GM23248 (cell line): ENCODE results near the gene KCTD1.

Source experiments
- EZH2 ChIP-seq: fragments of 200-600 bp; sonication (generic); IDR thresholded peaks from 2 replicates; pipeline ENCODE4 v1.6.1; 2018; ENCODE audit warnings: antibody characterized with exemption, mild to moderate bottlenecking; ENCODE audit not compliant: insufficient read depth, poor library complexity, severe bottlenecking
- EZH2phosphoT487 ChIP-seq: fragments of 200-600 bp; sonication (generic); IDR thresholded peaks from 2 replicates; pipeline ENCODE4 v1.6.1; 2018; ENCODE audit warnings: antibody characterized with exemption, moderate library complexity, mild to moderate bottlenecking, low read depth; ENCODE audit not compliant: insufficient read depth

GRCh38 chr18:26562568-26562967 lies 14.2 kb upstream of the KCTD1 start:
- no peak for TF ChIP-seq EZH2phosphoT487
- no peak for TF ChIP-seq EZH2
